ENCODE results near the gene DBH.

DBH gene

DNA sequence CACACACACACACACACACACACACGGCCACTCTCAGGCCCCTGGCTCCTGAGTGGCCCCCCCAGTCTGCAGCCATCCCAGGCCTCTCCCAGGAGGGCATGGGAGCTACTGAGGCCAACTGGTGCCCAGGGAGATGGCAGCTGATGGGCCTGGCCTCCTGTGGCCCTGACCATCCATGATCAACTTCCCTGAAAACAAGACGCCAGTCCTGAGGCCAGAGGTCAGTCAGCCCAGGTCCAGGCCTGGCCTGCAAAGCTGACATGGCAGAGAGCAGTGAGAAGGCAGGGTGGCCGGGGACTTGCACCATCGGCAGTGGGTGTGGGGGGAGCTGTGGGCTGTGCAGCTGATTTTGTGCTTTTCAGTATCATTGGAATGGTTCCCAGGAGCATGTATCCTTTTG is 55.0 kb downstream of the DBH start:
- no peak for TF ChIP-seq ZBTB7A (IDR thresholded peaks at IDR 0.05; ENCODE audit: low read depth)
- no peak for TF ChIP-seq TAF1 (IDR thresholded peaks at IDR 0.05; ENCODE audit: low read depth)
- TF ChIP-seq EGR1 (IDR thresholded peaks at IDR 0.05), result no peak
- no peak for TF ChIP-seq CEBPB (IDR thresholded peaks at IDR 0.05)
- TF ChIP-seq MAX (IDR thresholded peaks at IDR 0.05), result no peak
- TF ChIP-seq TCF12 (IDR thresholded peaks at IDR 0.05; ENCODE audit: low read depth), result no peak
- TF ChIP-seq EP300 (IDR thresholded peaks at IDR 0.05; ENCODE audit: borderline replicate concordance), result no peak
- TF ChIP-seq CREB1 (IDR thresholded peaks at IDR 0.05; ENCODE audit: low read depth), result no peak
- TF ChIP-seq NFIC (IDR thresholded peaks at IDR 0.05), result no peak
- no peak for TF ChIP-seq FOXM1 (IDR thresholded peaks at IDR 0.05; ENCODE audit: borderline replicate concordance, low read depth)
- TF ChIP-seq, protein P1, sequence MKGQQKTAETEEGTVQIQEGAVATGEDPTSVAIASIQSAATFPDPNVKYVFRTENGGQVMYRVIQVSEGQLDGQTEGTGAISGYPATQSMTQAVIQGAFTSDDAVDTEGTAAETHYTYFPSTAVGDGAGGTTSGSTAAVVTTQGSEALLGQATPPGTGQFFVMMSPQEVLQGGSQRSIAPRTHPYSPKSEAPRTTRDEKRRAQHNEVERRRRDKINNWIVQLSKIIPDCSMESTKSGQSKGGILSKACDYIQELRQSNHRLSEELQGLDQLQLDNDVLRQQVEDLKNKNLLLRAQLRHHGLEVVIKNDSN (IDR thresholded peaks at IDR 0.05), result no peak
- no peak for TF ChIP-seq YY1 (IDR thresholded peaks at IDR 0.05; ENCODE audit: low read depth)
- no peak for TF ChIP-seq RAD21 (IDR thresholded peaks at IDR 0.05; ENCODE audit: low read depth)
- TF ChIP-seq, protein P2, sequence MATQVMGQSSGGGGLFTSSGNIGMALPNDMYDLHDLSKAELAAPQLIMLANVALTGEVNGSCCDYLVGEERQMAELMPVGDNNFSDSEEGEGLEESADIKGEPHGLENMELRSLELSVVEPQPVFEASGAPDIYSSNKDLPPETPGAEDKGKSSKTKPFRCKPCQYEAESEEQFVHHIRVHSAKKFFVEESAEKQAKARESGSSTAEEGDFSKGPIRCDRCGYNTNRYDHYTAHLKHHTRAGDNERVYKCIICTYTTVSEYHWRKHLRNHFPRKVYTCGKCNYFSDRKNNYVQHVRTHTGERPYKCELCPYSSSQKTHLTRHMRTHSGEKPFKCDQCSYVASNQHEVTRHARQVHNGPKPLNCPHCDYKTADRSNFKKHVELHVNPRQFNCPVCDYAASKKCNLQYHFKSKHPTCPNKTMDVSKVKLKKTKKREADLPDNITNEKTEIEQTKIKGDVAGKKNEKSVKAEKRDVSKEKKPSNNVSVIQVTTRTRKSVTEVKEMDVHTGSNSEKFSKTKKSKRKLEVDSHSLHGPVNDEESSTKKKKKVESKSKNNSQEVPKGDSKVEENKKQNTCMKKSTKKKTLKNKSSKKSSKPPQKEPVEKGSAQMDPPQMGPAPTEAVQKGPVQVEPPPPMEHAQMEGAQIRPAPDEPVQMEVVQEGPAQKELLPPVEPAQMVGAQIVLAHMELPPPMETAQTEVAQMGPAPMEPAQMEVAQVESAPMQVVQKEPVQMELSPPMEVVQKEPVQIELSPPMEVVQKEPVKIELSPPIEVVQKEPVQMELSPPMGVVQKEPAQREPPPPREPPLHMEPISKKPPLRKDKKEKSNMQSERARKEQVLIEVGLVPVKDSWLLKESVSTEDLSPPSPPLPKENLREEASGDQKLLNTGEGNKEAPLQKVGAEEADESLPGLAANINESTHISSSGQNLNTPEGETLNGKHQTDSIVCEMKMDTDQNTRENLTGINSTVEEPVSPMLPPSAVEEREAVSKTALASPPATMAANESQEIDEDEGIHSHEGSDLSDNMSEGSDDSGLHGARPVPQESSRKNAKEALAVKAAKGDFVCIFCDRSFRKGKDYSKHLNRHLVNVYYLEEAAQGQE (IDR thresholded peaks at IDR 0.05; ENCODE audit: low read depth), result no peak
- TF ChIP-seq TEAD4 (IDR thresholded peaks at IDR 0.05), result no peak

- TF ChIP-seq TAF1 (IDR thresholded peaks at IDR 0.05; ENCODE audit: low read depth) (no peak), RAD21 (IDR thresholded peaks at IDR 0.05; ENCODE audit: low read depth) (no peak), CREB1 (IDR thresholded peaks at IDR 0.05; ENCODE audit: low read depth) (no peak), CEBPB (IDR thresholded peaks at IDR 0.05) (no peak), MAX (IDR thresholded peaks at IDR 0.05) (no peak), FOXM1 (IDR thresholded peaks at IDR 0.05; ENCODE audit: borderline replicate concordance, low read depth) (no peak), EP300 (IDR thresholded peaks at IDR 0.05; ENCODE audit: borderline replicate concordance) (no peak), TEAD4 (IDR thresholded peaks at IDR 0.05) (no peak), TCF12 (IDR thresholded peaks at IDR 0.05; ENCODE audit: low read depth) (no peak), EGR1 (IDR thresholded peaks at IDR 0.05) (no peak), NFIC (IDR thresholded peaks at IDR 0.05) (no peak), ZBTB7A (IDR thresholded peaks at IDR 0.05; ENCODE audit: low read depth) (no peak), YY1 (IDR thresholded peaks at IDR 0.05; ENCODE audit: low read depth) (no peak)
- TF ChIP-seq, protein P1 (IDR thresholded peaks at IDR 0.05), result no peak
- TF ChIP-seq, protein P2 (IDR thresholded peaks at IDR 0.05; ENCODE audit: low read depth), result no peak
These were observed 55.6 kb downstream of the DBH start for GRCh38 chr9:133691626-133692363.

DNA sequence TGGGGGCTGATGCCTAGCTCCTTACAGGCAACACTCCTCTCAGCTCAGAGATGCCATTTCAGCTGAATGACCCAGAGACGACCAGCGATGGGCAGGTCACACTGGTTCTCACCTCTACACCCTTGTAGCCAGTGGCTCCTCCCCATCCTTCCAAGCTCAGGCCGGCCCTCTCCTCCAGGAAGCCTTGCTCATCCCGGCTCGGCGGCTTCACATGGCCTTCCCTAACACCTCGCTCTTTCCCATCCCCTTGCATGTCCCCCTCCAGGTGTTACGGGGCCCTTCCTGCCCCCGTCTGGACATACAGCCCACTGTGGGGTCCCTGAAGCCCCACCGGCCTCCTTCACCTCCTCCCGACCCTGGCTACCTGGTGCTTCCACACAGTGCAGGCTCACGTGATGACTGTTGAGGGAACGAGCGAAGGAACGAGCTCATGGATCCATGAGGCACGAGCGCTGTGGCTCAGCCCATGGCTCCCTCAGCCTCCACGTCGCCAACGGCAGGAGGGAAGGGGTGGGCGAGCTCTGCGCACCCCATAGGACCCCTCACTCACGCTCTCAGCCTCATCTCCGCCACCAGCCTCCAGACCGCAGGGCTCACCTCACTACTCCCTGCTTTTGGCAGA is 56.3 kb downstream of the DBH start:
- TF ChIP-seq CREB1 (IDR thresholded peaks at IDR 0.05; ENCODE audit: low read depth) (no peak), NFIC (IDR thresholded peaks at IDR 0.05) (no peak), CEBPB (IDR thresholded peaks at IDR 0.05) (no peak)

DNA sequence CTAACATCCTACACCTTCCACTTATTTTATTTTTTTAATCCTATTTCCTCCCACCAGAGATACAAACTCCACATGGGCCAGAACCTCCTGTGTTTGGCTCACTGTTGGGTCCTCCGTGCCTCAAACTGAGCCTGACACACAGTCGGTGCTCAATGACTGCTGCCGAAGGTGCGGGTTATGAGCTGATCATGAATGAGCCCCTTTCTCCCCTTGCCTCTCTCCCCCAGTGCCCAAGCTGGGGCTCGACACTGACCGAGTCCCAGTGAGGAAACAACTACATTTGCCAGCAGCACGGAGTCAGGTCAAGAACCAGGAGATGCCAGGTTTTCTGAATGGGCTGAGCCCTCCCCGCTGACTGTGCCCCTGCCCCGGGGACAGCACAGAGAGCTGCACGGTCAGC is 57.0 kb downstream of the DBH start:
- TF ChIP-seq, protein P1 (IDR thresholded peaks at IDR 0.05), result no peak
- TF ChIP-seq TEAD4 (IDR thresholded peaks at IDR 0.05), result no peak
- TF ChIP-seq YY1 (IDR thresholded peaks at IDR 0.05; ENCODE audit: low read depth), result no peak
- no peak for TF ChIP-seq EGR1 (IDR thresholded peaks at IDR 0.05)
- no peak for TF ChIP-seq EP300 (IDR thresholded peaks at IDR 0.05; ENCODE audit: borderline replicate concordance)
- TF ChIP-seq ZBTB7A (IDR thresholded peaks at IDR 0.05; ENCODE audit: low read depth), result no peak

GRCh38 chr9:133693703-133694529 is 57.8 kb downstream of the DBH start:
- TF ChIP-seq, protein P2 (IDR thresholded peaks at IDR 0.05; ENCODE audit: low read depth), result no peak
- TF ChIP-seq CEBPB (IDR thresholded peaks at IDR 0.05) (no peak), CREB1 (IDR thresholded peaks at IDR 0.05; ENCODE audit: low read depth) (no peak), FOXM1 (IDR thresholded peaks at IDR 0.05; ENCODE audit: borderline replicate concordance, low read depth) (no peak), NFIC (IDR thresholded peaks at IDR 0.05) (no peak), EP300 (IDR thresholded peaks at IDR 0.05; ENCODE audit: borderline replicate concordance) (no peak), TAF1 (IDR thresholded peaks at IDR 0.05; ENCODE audit: low read depth) (no peak)
- TF ChIP-seq, protein P1 (IDR thresholded peaks at IDR 0.05), result no peak

All from Ishikawa (cell line).